ENCODE results near the gene SPDEF.
A peak's percentile ranks its signal among the peaks of the same experiment; 100 is the strongest.

SPDEF gene

DNA sequence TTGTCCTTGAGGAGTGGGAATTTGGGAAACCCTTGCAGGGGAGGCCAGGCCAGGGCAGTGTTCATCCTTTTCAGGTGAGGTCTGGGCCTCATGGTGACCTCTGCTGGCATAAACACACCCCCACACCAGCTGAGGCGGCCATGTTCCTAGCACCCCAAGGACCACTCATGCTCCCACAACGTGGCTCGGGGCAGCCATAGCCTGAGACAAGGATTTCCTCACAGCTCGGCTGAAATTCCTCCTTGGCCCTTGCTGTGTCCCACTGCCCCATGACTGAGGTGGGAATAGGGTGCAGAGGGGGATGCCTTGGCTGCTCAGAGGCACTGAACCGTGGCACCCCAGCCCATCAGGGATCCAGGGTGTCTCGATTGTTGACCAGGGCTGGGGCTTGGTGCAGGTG, 27.3 kb upstream of the SPDEF start:
- DNase-seq, result no peak

DNA sequence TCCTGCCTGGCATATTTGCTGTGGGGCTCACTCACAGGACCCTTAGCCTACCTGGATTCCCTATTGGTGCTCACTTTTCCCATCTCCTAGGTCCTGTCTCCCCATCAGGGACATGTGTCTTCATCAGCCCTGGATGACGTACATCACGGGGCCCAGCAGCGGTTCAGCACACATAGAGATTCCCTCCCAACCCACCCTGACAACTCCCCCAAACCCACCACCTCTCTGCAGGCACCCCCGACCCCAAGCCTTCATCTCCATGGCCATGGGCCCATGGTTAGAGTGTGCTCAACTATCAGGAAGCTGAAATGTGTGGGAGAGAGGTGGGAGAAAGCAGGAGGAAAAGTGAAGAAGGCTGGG, 25.4 kb upstream of the SPDEF start:
- no peak for DNase-seq

DNA sequence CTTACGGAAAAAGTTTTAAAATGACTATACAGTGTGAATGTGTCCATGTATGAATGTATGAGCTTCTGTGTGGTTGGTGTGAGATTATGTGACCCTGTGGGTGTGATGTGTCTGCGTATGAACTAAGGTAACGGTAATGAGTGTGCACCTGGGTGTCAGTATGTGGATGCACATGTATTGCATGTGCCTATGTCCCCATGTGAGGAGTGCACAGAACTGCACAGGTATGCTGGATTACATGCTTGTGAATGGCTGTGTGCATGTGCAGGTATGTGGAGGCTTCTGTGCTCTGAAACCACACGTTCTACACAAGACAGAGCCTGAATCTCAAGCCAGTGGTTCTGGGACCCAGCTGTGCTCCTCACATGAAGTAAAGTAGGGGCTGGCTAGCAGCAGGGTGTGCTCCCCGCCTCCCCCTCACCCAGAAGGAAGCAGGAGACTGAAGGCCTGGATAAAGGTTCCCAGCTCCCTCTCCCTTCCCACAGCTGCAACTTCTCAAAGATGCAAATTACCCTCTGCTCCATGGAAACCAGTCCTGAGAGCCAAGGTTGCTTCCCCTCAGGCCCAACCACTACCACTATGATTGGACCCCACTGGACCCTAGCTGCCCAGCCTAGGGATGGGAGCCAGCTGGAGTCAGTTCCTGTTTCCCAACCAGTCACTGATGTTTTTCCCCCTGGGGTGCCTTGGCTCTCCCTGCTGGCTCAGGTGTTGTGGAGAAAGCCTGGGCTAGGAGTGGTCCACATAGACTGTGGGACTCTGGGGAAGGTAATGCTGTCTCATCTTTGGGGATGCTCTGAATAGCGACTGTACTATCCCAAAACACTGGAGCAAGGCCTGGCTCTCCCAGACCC, 24.8 kb upstream of the SPDEF start:
- peak; percentile 50 to 80 for DNase-seq

DNA sequence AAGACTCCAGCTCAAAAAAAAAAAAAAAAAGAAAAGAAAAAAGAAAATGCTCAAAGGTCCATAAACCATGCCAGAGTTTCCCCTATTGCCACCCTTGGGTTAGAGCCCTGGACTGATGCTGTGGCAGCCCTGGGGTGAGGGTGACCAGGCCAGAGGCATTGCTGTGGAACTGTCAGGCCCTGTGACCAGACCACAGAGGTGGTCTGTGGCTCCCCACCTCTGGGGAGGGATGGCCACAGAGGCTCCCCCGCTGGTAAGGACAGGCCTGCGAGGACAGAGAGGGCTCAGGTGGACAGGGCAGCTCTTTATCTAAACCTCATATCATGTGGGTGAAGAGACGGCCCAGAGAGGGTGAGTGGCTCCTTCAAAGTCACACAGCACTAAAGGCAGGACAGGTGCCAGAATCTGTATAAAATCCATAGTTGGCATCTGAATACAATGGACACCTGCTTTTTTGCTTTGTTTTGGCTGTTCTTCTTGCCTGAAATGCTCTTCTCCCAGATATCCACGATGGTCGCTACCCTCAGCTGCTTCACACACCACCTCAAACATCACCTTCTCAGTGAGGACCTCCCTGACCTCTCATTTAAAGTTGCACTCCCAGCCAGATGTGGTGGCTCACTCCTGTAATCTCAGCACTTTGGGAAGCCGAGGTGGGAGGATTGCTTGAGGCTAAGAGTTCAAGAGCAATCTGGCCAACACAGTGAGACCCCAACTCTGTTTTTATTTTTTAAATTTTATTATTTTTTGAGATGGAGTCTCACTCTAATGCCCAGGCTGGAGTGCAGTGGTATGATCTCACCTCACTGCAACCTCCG, 22.5 kb upstream of the SPDEF start:
- DNase-seq, result no peak

- no peak for DNase-seq
Observed at GRCh38 chr6:34576286-34576955, 20.3 kb upstream of the SPDEF start.

DNA sequence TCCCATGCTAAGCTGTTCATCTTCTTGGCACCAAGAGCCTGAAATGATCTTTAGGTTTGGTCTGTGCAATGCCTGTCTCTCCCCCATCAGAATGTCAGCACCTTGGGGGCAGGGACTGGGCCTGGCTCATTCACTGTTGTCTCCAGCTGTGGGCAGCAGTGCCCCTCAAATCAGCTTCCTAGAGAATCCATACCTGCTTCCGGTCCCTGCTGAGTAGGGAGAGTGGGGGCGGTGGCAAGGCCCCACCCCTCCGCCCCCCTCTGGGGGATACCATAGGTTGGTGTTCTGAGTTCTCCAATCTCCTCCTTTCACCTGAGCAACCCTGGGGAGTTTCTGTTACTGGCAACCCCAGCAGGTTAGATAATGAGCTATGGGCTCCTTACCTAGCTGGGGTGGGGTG, 19.2 kb upstream of the SPDEF start:
- no peak for DNase-seq

GRCh38 chr6:34574647-34575293, 18.6 kb upstream of the SPDEF start:
- DNase-seq, result no peak

- DNase-seq, result no peak
Observed at GRCh38 chr6:34573567-34574183, 17.5 kb upstream of the SPDEF start.

GRCh38 chr6:34572585-34572984, 16.5 kb upstream of the SPDEF start:
- no peak for DNase-seq

- DNase-seq, result no peak
Observed at GRCh38 chr6:34572021-34572420, 15.9 kb upstream of the SPDEF start.

DNA sequence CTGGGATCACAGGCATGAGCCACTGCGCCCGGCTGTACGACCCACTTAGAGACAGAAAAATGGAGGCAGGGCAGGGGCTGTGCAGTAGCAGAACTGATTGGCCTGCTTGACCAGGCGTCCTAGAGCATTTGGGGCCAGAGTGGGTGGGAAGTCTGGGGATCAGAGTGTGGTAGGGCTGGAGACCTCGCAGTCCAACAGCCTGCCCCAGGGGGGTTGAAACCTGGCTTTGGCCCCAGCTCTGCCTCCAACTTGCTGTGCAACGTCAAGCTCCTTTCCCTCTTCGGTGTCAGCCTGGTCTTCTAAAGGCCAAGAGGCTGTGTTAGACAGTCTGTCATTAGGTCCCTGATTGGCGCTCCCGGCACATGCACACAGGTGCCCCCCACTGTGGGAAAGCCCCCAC, 15.3 kb upstream of the SPDEF start:
- DNase-seq, result no peak

- no peak for DNase-seq
Observed at GRCh38 chr6:34570066-34570833, 14.1 kb upstream of the SPDEF start.

- DNase-seq, result no peak
Observed at GRCh38 chr6:34569361-34569973, 13.3 kb upstream of the SPDEF start.

GRCh38 chr6:34568341-34569201, 12.4 kb upstream of the SPDEF start:
- no peak for DNase-seq

GRCh38 chr6:34566830-34567546, 10.9 kb upstream of the SPDEF start:
- DNase-seq, result no peak

DNA sequence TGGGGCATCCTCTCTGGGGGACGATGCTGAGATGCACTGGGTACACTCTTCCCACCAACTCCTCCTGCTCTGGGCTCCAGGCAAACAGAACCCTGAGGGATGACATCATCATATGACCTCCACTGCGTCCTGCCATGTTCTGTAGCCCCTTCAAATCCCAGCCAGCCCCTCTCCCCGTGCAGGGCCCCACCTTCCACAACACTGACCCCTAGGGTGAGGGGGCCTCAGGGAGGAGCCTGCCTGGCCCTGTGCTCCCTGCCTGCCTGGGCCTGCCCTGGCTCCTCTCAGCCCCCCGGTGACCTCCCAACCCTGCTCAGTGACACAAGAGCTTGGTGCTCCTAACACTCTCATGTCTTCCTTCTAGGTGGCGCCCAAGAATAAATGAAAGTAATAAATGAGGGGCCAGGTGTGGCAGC, 9.6 kb upstream of the SPDEF start:
- DNase-seq, result no peak

- no peak for DNase-seq
Observed at GRCh38 chr6:34564181-34564580, 8.1 kb upstream of the SPDEF start.

DNA sequence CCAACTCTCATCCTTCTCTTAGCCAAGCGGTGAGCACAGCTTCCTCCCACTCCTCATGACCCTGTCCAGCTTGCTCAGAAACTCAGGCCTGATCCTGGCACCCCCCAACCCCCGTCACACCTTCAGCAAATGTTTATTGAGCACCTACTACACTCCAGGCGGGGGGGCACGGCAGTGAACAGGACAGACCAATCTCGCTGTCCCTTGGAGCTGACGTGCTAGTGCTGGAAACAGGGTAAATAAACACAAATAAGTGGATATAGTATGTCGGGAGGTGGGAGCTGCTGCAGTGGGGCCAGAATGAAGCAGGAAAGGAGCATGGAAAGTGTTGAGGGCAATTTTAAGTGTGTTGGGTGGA, 7.4 kb upstream of the SPDEF start:
- DNase-seq, result no peak

GRCh38 chr6:34562861-34563512, 6.9 kb upstream of the SPDEF start:
- DNase-seq, result no peak

Data from NCI-H526 (cell line).